Testis (tissue), 2 donors: ENCODE results near the gene MED9.

Experiments used
- CTCF ChIP-seq, 3 experiments: fragments of 450-650 bp in 2 of 3; fragments of 200-600 bp in 1 of 3; sonication (generic) in 1 of 3; IDR thresholded peaks; one replicate each; pipeline ENCODE4 v1.5.1; 2016 to 2019; ENCODE audit warnings: antibody characterized with exemption in 3 of 3, mild to moderate bottlenecking in 2 of 3, moderate library complexity in 1 of 3
- POLR2A ChIP-seq: fragments of 450-650 bp; IDR thresholded peaks from one replicate; pipeline ENCODE4 v1.6.1; 2017; ENCODE audit warnings: antibody characterized with exemption, mild to moderate bottlenecking, moderate library complexity

GRCh38 chr17:17499402-17500145, 22.8 kb downstream of the MED9 start:
- TF ChIP-seq CTCF (IDR thresholded peaks at IDR 0.05) = no peak
- TF ChIP-seq POLR2A = no peak
